Heart right ventricle (tissue), 16 donors: Measurements from ENCODE around the gene LDLR. TPM values are rescaled to one million over a fixed set of nuclear protein-coding genes. Genes with fewer than 3 reads are reported as not detected.
A peak's percentile ranks its signal among the peaks of the same experiment; 100 is the strongest.
"Not testable (repeated sequence)": the region's sequence is repeated elsewhere in the genome, so short reads cannot be mapped to it uniquely, and the experiment has no call there.

Experiments used
- ATAC-seq, 8 donors: fragments of 200-7000 bp; cut with Tn5 transposase; one replicate each; pipeline ENCODE4 v1.9.1; 2020; ENCODE audit warnings: mild to moderate bottlenecking in 8 of 8, moderate library complexity in 8 of 8, moderate number of reproducible peaks in 1 of 8
- DNase-seq, 2 donors: peaks; one replicate each; pipeline ENCODE4 v3.0.0-alpha.2; 2020
- H3K27ac ChIP-seq, 10 donors: fragments of 200-600 bp; sonication (generic) in 2 of 10; one replicate each; pipeline versions ENCODE4 v1.5.0 to v1.8.0; 2020 to 2022; ENCODE audit warnings: mild to moderate bottlenecking in 3 of 10
- H3K27me3 ChIP-seq, 7 donors: fragments of 200-600 bp; one replicate each; pipeline ENCODE4 v1.8.0; 2021 to 2022; ENCODE audit warnings: mild to moderate bottlenecking in 2 of 7
- H3K36me3 ChIP-seq, 9 donors: fragments of 200-600 bp; sonication (generic) in 1 of 9; one replicate each; pipeline versions ENCODE4 v1.5.0 to v1.8.0; 2020 to 2022; ENCODE audit warnings: mild to moderate bottlenecking in 2 of 9
- H3K4me1 ChIP-seq, 9 donors: fragments of 200-600 bp; sonication (generic) in 1 of 9; one replicate each; pipeline versions ENCODE4 v1.5.0 to v1.8.0; 2020 to 2022; ENCODE audit warnings: mild to moderate bottlenecking in 4 of 9
- H3K4me3 ChIP-seq, 10 donors: fragments of 200-600 bp; sonication (generic) in 2 of 10; one replicate each; pipeline versions ENCODE4 v1.5.0 to v1.8.0; 2020 to 2022; ENCODE audit warnings: mild to moderate bottlenecking in 7 of 10, moderate library complexity in 2 of 10
- H3K9me3 ChIP-seq, 11 donors: fragments of 200-600 bp in 10 of 11; sonication (generic) in 2 of 11; one replicate each; pipeline versions ENCODE4 v1.5.0 to v1.8.0; 2013 to 2022; ENCODE audit warnings: mild to moderate bottlenecking in 2 of 11, control low read depth in 1 of 11, moderate library complexity in 1 of 11
- CTCF ChIP-seq, 9 donors: fragments of 200-600 bp; sonication (generic) in 2 of 9; IDR thresholded peaks; one replicate each; pipeline versions ENCODE4 v1.5.0 to v1.8.0; 2021 to 2022; ENCODE audit warnings: antibody characterized with exemption in 9 of 9, mild to moderate bottlenecking in 5 of 9, moderate library complexity in 1 of 9
- WGBS, 2 donors: extraction: QIAGEN DNeasy Blood & Tissue Kit; methylation state at CpG; one replicate each; pipeline ENCODE4 v1.1.7; 2013; ENCODE audit warnings: inconsistent platforms in 1 of 2; 5-methylcytosine and 5-hydroxymethylcytosine counted together
- intact Hi-C, 10 donors: fragments of 100-400 bp; cut with DNase I; formaldehyde crosslinking; loops; one replicate each; pipeline versions ENCODE4 v1.11.1 to v1.14.2; 2022
- polyA plus RNA-seq, 2 donors: library from polyadenylated mRNA; stranded (reverse); fragments of 200-250 nt; gene quantifications; one replicate each; pipeline ENCODE4 v1.2.3, GENCODE V29; 2013
- total RNA-seq, 10 donors: library from RNA; stranded (reverse); fragmentation: NEBNext Ultra II Directional in 3 of 10; extraction: Animal tissue kit (Norgen Biotek cat#: 25700) in 3 of 10; gene quantifications; one replicate each; pipeline versions ENCODE4 v1.2.1 to v1.2.4, GENCODE V29; 2021 to 2023
- donor health status: Arrhythmogenic right ventricular cardiomyopathy.
- donor health status: ischemic (EF 13 %, LVEDD 7.1; RV severe dilation, severe dysfunction).
- donor health status: healthy with polysubstance abuse.
- donor health status: DM: no; HTN: yes; CAD: no.
- donor health status: DM: no; HTN: no; CAD: no.
- donor health status: ischemic (EF 25% LVEDD 6.9; RV normal size, moderate dysfunction).
- donor health status: ischemic (EF 25% LVEDD 5.7; RV mildly dilated, moderate dysfunction).
- donor health status: healthy.
- donor health status: DM: yes; HTN: yes; CAD: no.
- donor health status: Ischemic cardiomyopathy.
- donor health status: ischemic (EF 35%, LVEDD 5.7; RV mildly dilated, moderate dysfunction).
- donor health status: nonischemic (EF 11% LVEDD 7.7; RV severe dilation, severe dysfunction).
- donor health status: DM: yes; HTN: yes; CAD: no.
- donor health status: PGD.
- donor health status: ischemic (EF 29% LVEDD 5.4; RV normal size, mild dysfunction).
- donor health status: nonischemic (EF 23%, LVEDD 6.1; RV moderate dilation, normal function).

LDLR gene
- total and polyA plus RNA-seq, 12 donors: 4.5 to 76.1 (median 16.4) TPM

DNA sequence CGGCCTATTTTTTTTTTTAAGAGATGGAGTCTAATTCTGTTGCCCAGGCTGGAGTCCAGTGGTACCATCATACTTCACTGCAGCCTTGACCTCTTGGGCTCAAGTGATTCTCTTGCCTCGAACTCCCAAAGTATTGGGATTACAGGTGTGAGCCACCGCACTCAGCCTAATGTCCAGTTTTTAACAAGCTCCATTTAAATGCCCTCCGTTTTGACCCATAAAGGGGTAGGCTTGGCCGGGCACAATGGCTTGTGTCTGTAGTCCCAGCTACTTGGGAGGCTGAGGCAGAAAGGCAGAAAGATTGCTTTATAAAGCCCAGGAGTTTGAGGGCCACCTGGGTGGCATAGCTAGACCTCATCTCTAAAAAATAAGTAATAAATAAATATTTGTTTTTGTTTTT, 11.8 kb downstream of the LDLR start:
- H3K27me3 ChIP-seq: no peaks in the 10 kb centered on the region
- WGBS, 2 donors: 92 to 97% methylated on average over 5 of the region's 5 CpGs
- intact Hi-C loops: loop anchor here in 2 of 10 donors (5.0 to 10.0 kb wide), 2 partner anchors 64 to 66 kb away; no protein-coding TSS in a partner anchor
- no peak for TF ChIP-seq CTCF (IDR thresholded peaks at IDR 0.05)
- peaks cover 0 to 11% (median 4%) of the 10 kb centered on the region in 11 donors for H3K9me3 ChIP-seq
- peaks cover 0 to 31% (median 17%) of the 10 kb centered on the region in 9 donors for H3K4me1 ChIP-seq
- no peak for DNase-seq
- H3K4me3 ChIP-seq: no peak overlapping the region
- H3K27ac ChIP-seq: no peak overlapping the region
- ATAC-seq: no peak
- H3K36me3 ChIP-seq: peaks cover 0 to 87% (median 17%) of the 10 kb centered on the region in 9 donors

DNA sequence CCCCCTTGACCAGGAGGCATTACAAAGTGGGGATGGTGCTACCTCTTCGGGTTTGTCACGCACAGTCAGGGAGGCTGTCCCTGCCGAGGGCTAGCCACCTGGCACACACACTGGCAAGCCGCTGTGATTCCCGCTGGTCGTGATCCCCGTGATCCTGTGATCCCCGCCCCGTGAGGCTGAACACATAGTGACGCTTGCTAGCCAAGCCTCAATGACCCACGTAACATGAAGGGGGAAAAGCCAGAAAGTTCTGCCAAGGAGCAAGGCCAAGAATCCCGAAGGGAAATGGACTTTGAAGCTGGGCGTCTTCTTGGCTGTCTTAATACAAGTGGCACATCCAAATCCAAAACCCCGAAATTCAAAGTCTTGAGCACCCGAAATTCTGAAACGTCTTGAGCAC, 13.7 kb downstream of the LDLR start:
- no peak for TF ChIP-seq CTCF (IDR thresholded peaks at IDR 0.05)
- Histone ChIP-seq H3K27me3 (no peaks in the 10 kb centered on the region), H3K4me3 (no peak overlapping the region), H3K9me3 (peaks cover 0 to 11% (median 4%) of the 10 kb centered on the region in 11 donors), H3K27ac (no peak overlapping the region), H3K36me3 (peaks cover 0 to 100% (median 31%) of the 10 kb centered on the region in 9 donors), H3K4me1 (peaks cover 0 to 18% (median 6%) of the 10 kb centered on the region in 9 donors)
- ATAC-seq (peak in 2 of 8 donors; percentile 25 to 38), DNase-seq (no peak)
- intact Hi-C loops: loop anchor here in 2 of 10 donors (5.0 to 10.0 kb wide), 2 partner anchors 66 to 68 kb away; no protein-coding TSS in a partner anchor
- WGBS, 2 donors: 86 to 90% methylated on average over 16 of the region's 16 CpGs

- H3K9me3 ChIP-seq, H3K4me3 ChIP-seq, DNase-seq, H3K27ac ChIP-seq, ATAC-seq, H3K27me3 ChIP-seq: not testable (repeated sequence)
- H3K36me3 ChIP-seq: peaks cover 0 to 100% (median 31%) of the 10 kb centered on the region in 9 donors
- H3K4me1 ChIP-seq: peaks cover 0 to 18% (median 6%) of the 10 kb centered on the region in 9 donors
- intact Hi-C loops: loop anchor here in 2 of 10 donors (5.0 to 10.0 kb wide), 2 partner anchors 66 to 69 kb away; no protein-coding TSS in a partner anchor
- WGBS, 2 donors: 86 to 88% methylated on average over 10 of the region's 10 CpGs
Observed at GRCh38 chr19:11103667-11104066, 14.4 kb downstream of the LDLR start.

- peaks cover 0 to 10% (median 2%) of the 10 kb centered on the region in 9 donors for H3K4me1 ChIP-seq
- no peak for TF ChIP-seq CTCF (IDR thresholded peaks at IDR 0.05)
- no peak for DNase-seq
- peaks cover 0 to 100% (median 36%) of the 10 kb centered on the region in 9 donors for H3K36me3 ChIP-seq
- no peaks in the 10 kb centered on the region for H3K27me3 ChIP-seq
- H3K27ac ChIP-seq: no peak overlapping the region
- no peaks in the 10 kb centered on the region for H3K9me3 ChIP-seq
- WGBS, 2 donors: 93 to 94% methylated on average over 36 of the region's 36 CpGs
- peak in 4 of 8 donors; percentile 6 to 29 (median 18) for ATAC-seq
- intact Hi-C loops: loop anchor here in 1 of 10 donors (10.0 kb wide), 1 partner anchor 70 kb away; no protein-coding TSS in a partner anchor
- H3K4me3 ChIP-seq: no peak overlapping the region
Observed at GRCh38 chr19:11105014-11105636, 15.9 kb downstream of the LDLR start.
